DND-41 (cell line): ENCODE results near the gene SIL1.

Experiments
- EZH2 ChIP-seq: IDR thresholded peaks from 3 replicates; pipeline ENCODE4 v1.6.1; 2012; ENCODE audit warnings: borderline replicate concordance, low read depth, mild to moderate bottlenecking, moderate library complexity, low read length, inconsistent platforms; ENCODE audit not compliant: severe bottlenecking
- TF ChIP-seq, protein P1 (sequence below): IDR thresholded peaks from 2 replicates; pipeline ENCODE4 v1.5.1; 2012; ENCODE audit warnings: borderline replicate concordance, low read length, moderate library complexity, mild to moderate bottlenecking; ENCODE audit not compliant: poor library complexity, severe bottlenecking; ENCODE audit errors: extremely low read depth

DNA sequence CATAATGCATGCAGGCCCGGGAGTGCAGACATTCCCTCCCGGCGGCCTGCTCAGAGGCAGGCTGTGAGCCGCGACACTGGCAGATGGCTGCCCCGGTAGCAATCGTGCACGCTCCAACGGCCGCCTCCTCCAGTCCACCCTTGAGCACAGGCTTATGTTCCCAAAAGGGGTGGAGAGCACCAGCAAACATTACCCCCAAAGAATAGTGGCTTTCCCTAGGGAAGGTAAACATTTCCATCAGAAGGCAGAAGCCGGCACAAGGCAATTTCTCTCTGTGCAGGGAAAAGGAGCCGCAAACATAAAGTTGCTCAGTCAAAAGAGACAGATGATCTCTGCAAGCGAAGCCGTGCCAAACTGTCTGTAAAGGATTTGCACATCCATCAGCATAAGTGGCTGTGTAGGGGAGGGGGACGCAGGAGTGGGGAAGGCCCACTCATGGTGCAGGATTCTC, 92.5 kb downstream of the SIL1 start:
- TF ChIP-seq, protein P1, sequence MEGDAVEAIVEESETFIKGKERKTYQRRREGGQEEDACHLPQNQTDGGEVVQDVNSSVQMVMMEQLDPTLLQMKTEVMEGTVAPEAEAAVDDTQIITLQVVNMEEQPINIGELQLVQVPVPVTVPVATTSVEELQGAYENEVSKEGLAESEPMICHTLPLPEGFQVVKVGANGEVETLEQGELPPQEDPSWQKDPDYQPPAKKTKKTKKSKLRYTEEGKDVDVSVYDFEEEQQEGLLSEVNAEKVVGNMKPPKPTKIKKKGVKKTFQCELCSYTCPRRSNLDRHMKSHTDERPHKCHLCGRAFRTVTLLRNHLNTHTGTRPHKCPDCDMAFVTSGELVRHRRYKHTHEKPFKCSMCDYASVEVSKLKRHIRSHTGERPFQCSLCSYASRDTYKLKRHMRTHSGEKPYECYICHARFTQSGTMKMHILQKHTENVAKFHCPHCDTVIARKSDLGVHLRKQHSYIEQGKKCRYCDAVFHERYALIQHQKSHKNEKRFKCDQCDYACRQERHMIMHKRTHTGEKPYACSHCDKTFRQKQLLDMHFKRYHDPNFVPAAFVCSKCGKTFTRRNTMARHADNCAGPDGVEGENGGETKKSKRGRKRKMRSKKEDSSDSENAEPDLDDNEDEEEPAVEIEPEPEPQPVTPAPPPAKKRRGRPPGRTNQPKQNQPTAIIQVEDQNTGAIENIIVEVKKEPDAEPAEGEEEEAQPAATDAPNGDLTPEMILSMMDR: no peak
- no peak for TF ChIP-seq EZH2
